ENCODE data around the gene PLEKHH2.
"Not testable (repeated sequence)": the region's sequence is repeated elsewhere in the genome, so short reads cannot be mapped to it uniquely, and the experiment has no call there.

PLEKHH2 gene

GRCh38 chr2:43616967-43617680 lies 19.9 kb upstream of the PLEKHH2 start:
- DNase-seq (ENCODE audit: extremely low read depth, low read depth): no peak
- no peak overlapping the region for H3K4me3 ChIP-seq (replicated peaks; ENCODE audit: low read depth, low read length)
- no peak for TF ChIP-seq CTCF (IDR thresholded peaks at IDR 0.05; ENCODE audit: low read depth, low read length, missing control alignments)

GRCh38 chr2:43619511-43619910 lies 17.5 kb upstream of the PLEKHH2 start:
- no peak for TF ChIP-seq CTCF (IDR thresholded peaks at IDR 0.05; ENCODE audit: low read depth, low read length, missing control alignments)

GRCh38 chr2:43622931-43623451 lies 14.1 kb upstream of the PLEKHH2 start:
- H3K4me3 ChIP-seq (replicated peaks; ENCODE audit: low read depth, low read length): no peak overlapping the region
- TF ChIP-seq CTCF (IDR thresholded peaks at IDR 0.05; ENCODE audit: low read depth, low read length, missing control alignments): no peak
- no peak for DNase-seq (ENCODE audit: extremely low read depth, low read depth)

More at GRCh38 chr2:43619511-43619910, 17.5 kb upstream of the PLEKHH2 start:
- H3K4me3 ChIP-seq (replicated peaks; ENCODE audit: low read depth, low read length): no peak overlapping the region
- no peak for DNase-seq (ENCODE audit: extremely low read depth, low read depth)

- H3K4me3 ChIP-seq (replicated peaks; ENCODE audit: low read depth, low read length): no peak overlapping the region
- DNase-seq (ENCODE audit: extremely low read depth, low read depth): no peak
- TF ChIP-seq CTCF (IDR thresholded peaks at IDR 0.05; ENCODE audit: low read depth, low read length, missing control alignments): no peak
These were observed 5.3 kb upstream of the PLEKHH2 start for GRCh38 chr2:43631618-43632317.

- DNase-seq (ENCODE audit: extremely low read depth, low read depth): peak; percentile 82
- no peak for TF ChIP-seq CTCF (IDR thresholded peaks at IDR 0.05; ENCODE audit: low read depth, low read length, missing control alignments)
- no peak overlapping the region for H3K4me3 ChIP-seq (replicated peaks; ENCODE audit: low read depth, low read length)
These were observed 2.3 kb upstream of the PLEKHH2 start for GRCh38 chr2:43634604-43635306.

GRCh38 chr2:43636153-43636552 lies 907 bp upstream of the PLEKHH2 start:
- not testable (repeated sequence) for DNase-seq (ENCODE audit: extremely low read depth, low read depth); H3K4me3 ChIP-seq (replicated peaks; ENCODE audit: low read depth, low read length)

GRCh38 chr2:43636621-43637020 lies 439 bp upstream of the PLEKHH2 start:
- no peak for TF ChIP-seq CTCF (IDR thresholded peaks at IDR 0.05; ENCODE audit: low read depth, low read length, missing control alignments)
- no peak for DNase-seq (ENCODE audit: extremely low read depth, low read depth)
- peak overlapping the region; percentile 73 for H3K4me3 ChIP-seq (replicated peaks; ENCODE audit: low read depth, low read length)
